Measurements from ENCODE around the gene ATP5IF1.

Gene ATP5IF1

GRCh38 chr1:28267633-28268032, 31.7 kb downstream of the ATP5IF1 start:
- DNase-seq, result no peak

- DNase-seq, result no peak
Measured at GRCh38 chr1:28269529-28269928, 33.6 kb downstream of the ATP5IF1 start.

- DNase-seq, result no peak
Measured at GRCh38 chr1:28272215-28272852, 36.4 kb downstream of the ATP5IF1 start.

- no peak for DNase-seq
Measured at GRCh38 chr1:28273216-28273860, 37.4 kb downstream of the ATP5IF1 start.

GRCh38 chr1:28278763-28279162, 42.8 kb downstream of the ATP5IF1 start:
- DNase-seq, result no peak

GRCh38 chr1:28279721-28280120, 43.8 kb downstream of the ATP5IF1 start:
- no peak for DNase-seq

GRCh38 chr1:28280501-28280900, 44.6 kb downstream of the ATP5IF1 start:
- no peak for DNase-seq

- DNase-seq, result no peak
Measured at GRCh38 chr1:28280977-28281381, 45.1 kb downstream of the ATP5IF1 start.

GRCh38 chr1:28281608-28282425, 45.9 kb downstream of the ATP5IF1 start:
- no peak for DNase-seq

- no peak for DNase-seq
Measured at GRCh38 chr1:28282426-28283407, 46.8 kb downstream of the ATP5IF1 start.

GRCh38 chr1:28286111-28286510, 50.2 kb downstream of the ATP5IF1 start:
- DNase-seq, result no peak
